GM12874 (cell line): ENCODE data around the gene TBL1X.

Experiments
- CTCF ChIP-seq: IDR thresholded peaks from 2 replicates; pipeline ENCODE4 v1.5.1; 2011; ENCODE audit warnings: low read depth, mild to moderate bottlenecking, control low read depth, low read length, moderate library complexity; ENCODE audit not compliant: insufficient read depth

Gene TBL1X

GRCh38 chrX:9657590-9658256, 192.9 kb downstream of the TBL1X start:
- TF ChIP-seq CTCF = no peak

GRCh38 chrX:9658409-9658808, 193.6 kb downstream of the TBL1X start:
- no peak for TF ChIP-seq CTCF

- TF ChIP-seq CTCF = no peak
These were observed 194.8 kb downstream of the TBL1X start for GRCh38 chrX:9659571-9660195.

GRCh38 chrX:9662148-9662547, 197.3 kb downstream of the TBL1X start:
- TF ChIP-seq CTCF = no peak

- TF ChIP-seq CTCF = no peak
These were observed 198.4 kb downstream of the TBL1X start for GRCh38 chrX:9663216-9663615.

GRCh38 chrX:9664224-9664623, 199.4 kb downstream of the TBL1X start:
- no peak for TF ChIP-seq CTCF

- TF ChIP-seq CTCF = no peak
These were observed 200.3 kb downstream of the TBL1X start for GRCh38 chrX:9665113-9665512.
